HepG2 (cell line): Measurements from ENCODE around the gene PPP1R9A. TPM values are rescaled to one million over a fixed set of nuclear protein-coding genes. Genes with fewer than 3 reads are reported as not detected.

Experiments used
- BRF2 ChIP-seq: sonication (generic); formaldehyde crosslinking; IDR thresholded peaks from 2 replicates; pipeline ENCODE4 v1.8.1; 2022; ENCODE audit warnings: mild to moderate bottlenecking, missing genetic modification reagents
- CHD4 ChIP-seq: fragments of 200-600 bp; sonication (generic); IDR thresholded peaks from 2 replicates; pipeline ENCODE4 v1.7.0; 2017; ENCODE audit warnings: mild to moderate bottlenecking, low read length, borderline replicate concordance
- GABPB1 ChIP-seq: IDR thresholded peaks from 2 replicates; pipeline ENCODE4 v1.6.1; 2016; ENCODE audit warnings: mild to moderate bottlenecking, missing genetic modification reagents, moderate library complexity, missing compliant biosample characterization
- JUN ChIP-seq: sonication (generic); formaldehyde crosslinking; IDR thresholded peaks from 2 replicates; pipeline ENCODE4 v1.4.0; 2020; ENCODE audit warnings: mild to moderate bottlenecking, missing genetic modification reagents
- POGZ ChIP-seq: sonication (generic); formaldehyde crosslinking; IDR thresholded peaks from 2 replicates; pipeline ENCODE4 v1.4.0; 2020; ENCODE audit warnings: mild to moderate bottlenecking, missing genetic modification reagents
- SRSF1 ChIP-seq: fragments of 200-400 bp; formaldehyde crosslinking; optimal IDR thresholded peaks from 2 replicates; pipeline ENCODE3; 2017; ENCODE audit warnings: mild to moderate bottlenecking, low read depth, low read length, moderate library complexity
- STAT5B ChIP-seq: sonication (generic); formaldehyde crosslinking; IDR thresholded peaks from 2 replicates; pipeline ENCODE4 v1.4.0; 2020; ENCODE audit warnings: missing genetic modification reagents
- TFDP1 ChIP-seq: IDR thresholded peaks from 2 replicates; pipeline ENCODE4 v1.6.1; 2016; ENCODE audit warnings: missing compliant biosample characterization, missing genetic modification reagents, borderline replicate concordance
- ZNF317 ChIP-seq: sonication (generic); formaldehyde crosslinking; IDR thresholded peaks from 2 replicates; pipeline ENCODE4 v1.5.0; 2020; ENCODE audit warnings: mild to moderate bottlenecking, missing genetic modification reagents
- ZNF687 ChIP-seq: sonication (generic); formaldehyde crosslinking; IDR thresholded peaks from 2 replicates; pipeline ENCODE4 v1.5.1; 2020; ENCODE audit warnings: mild to moderate bottlenecking, missing genetic modification reagents, moderate library complexity
- ZNF704 ChIP-seq: sonication (generic); formaldehyde crosslinking; IDR thresholded peaks from 2 replicates; pipeline ENCODE4 v1.8.1; 2023; ENCODE audit warnings: mild to moderate bottlenecking, inconsistent platforms, moderate library complexity, missing genetic modification reagents, borderline replicate concordance
- ZNF724P ChIP-seq: sonication (generic); formaldehyde crosslinking; IDR thresholded peaks from 2 replicates; pipeline ENCODE4 v1.8.0; 2022; ENCODE audit warnings: missing genetic modification reagents, borderline replicate concordance
- polyA plus RNA-seq, 8 experiments: library from polyadenylated mRNA; depleted of rRNA in 3 of 8; stranded (reverse) in 7 of 8; unstranded in 1 of 8; fragments of >200 nt; fragmentation: Illumina TruSeq in 4 of 8; extraction: Trizol in 4 of 8; gene quantifications; 2 replicates each; pipeline versions ENCODE4 v1.2.1 to v1.2.3, GENCODE V29; 2011 to 2016; ENCODE audit warnings: low read depth in 4 of 8, missing spikeins in 1 of 8, mixed read lengths in 1 of 8; ENCODE audit not compliant: insufficient read depth in 1 of 8
- total RNA-seq, 5 experiments: library from RNA; depleted of rRNA; stranded (reverse); fragments of >200 nt; fragmentation: Illumina TruSeq; extraction: Trizol; gene quantifications; 2 replicates each; pipeline ENCODE4 v1.2.3, GENCODE V29; 2016; ENCODE audit warnings: low read depth in 1 of 5
- TF ChIP-seq, protein P1 (sequence below): sonication (generic); formaldehyde crosslinking; IDR thresholded peaks from 2 replicates; pipeline ENCODE4 v1.5.1; 2020; ENCODE audit warnings: missing genetic modification reagents, mild to moderate bottlenecking, borderline replicate concordance
- TF ChIP-seq, protein P2 (sequence below): sonication (generic); formaldehyde crosslinking; conservative IDR thresholded peaks from 2 replicates; pipeline ENCODE4 v1.4.0; 2020; ENCODE audit warnings: missing genetic modification reagents

The PPP1R9A gene
- total and polyA plus RNA-seq, 2 of the 13 experiments (the other 11 are each of a cell fraction or from before 2014, with no cell fraction given): 11.4 to 31.9 TPM

- TF ChIP-seq TFDP1 (CRISPR knock-in tag) (no peak), ZNF704 (no peak), BRF2 (no peak), ZNF687 (peak; percentile 44; the same call in 1 of the 2 replicates), SRSF1 (no peak), STAT5B (CRISPR knock-in tag) (no peak), ZNF317 (CRISPR knock-in tag) (no peak), JUN (CRISPR knock-in tag) (no peak), ZNF724P (CRISPR knock-in tag) (no peak), CHD4 (no peak), GABPB1 (peak; percentile 23; the same call in 1 of the 2 replicates), POGZ (peak; percentile 54; the same call in 1 of the 2 replicates)
- TF ChIP-seq, protein P1, sequence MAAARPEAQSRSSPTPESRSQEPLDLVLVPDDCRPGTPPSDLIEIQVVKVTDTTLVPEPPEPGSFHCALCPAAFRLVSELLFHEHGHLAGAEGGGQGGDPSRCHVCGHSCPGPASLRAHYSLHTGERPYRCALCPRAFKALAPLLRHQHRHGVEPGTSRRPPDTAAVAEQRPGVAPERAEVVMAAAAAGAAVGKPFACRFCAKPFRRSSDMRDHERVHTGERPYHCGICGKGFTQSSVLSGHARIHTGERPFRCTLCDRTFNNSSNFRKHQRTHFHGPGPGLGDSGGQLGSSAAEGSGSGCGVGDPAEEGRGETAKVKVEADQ: no peak
- TF ChIP-seq, protein P2, sequence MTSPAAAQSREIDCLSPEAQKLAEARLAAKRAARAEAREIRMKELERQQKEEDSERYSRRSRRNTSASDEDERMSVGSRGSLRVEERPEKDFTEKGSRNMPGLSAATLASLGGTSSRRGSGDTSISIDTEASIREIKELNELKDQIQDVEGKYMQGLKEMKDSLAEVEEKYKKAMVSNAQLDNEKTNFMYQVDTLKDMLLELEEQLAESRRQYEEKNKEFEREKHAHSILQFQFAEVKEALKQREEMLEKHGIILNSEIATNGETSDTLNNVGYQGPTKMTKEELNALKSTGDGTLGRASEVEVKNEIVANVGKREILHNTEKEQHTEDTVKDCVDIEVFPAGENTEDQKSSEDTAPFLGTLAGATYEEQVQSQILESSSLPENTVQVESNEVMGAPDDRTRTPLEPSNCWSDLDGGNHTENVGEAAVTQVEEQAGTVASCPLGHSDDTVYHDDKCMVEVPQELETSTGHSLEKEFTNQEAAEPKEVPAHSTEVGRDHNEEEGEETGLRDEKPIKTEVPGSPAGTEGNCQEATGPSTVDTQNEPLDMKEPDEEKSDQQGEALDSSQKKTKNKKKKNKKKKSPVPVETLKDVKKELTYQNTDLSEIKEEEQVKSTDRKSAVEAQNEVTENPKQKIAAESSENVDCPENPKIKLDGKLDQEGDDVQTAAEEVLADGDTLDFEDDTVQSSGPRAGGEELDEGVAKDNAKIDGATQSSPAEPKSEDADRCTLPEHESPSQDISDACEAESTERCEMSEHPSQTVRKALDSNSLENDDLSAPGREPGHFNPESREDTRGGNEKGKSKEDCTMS (CRISPR knock-in tag): no peak
Observed at GRCh38 chr7:95324431-95324830, 417.0 kb downstream of the PPP1R9A start, which contains the start of gene PON1 (continued).
